ENCODE results near the gene NME3. TPM values are rescaled to one million over a fixed set of nuclear protein-coding genes. Genes with fewer than 3 reads are reported as not detected.

The NME3 gene
- total and polyA plus RNA-seq, 2 of the 4 experiments (the other 2 are of a cell fraction) = 12.7 to 41.2 TPM

GRCh38 chr16:1776672-1776955 lies 5.3 kb upstream of the NME3 start:
- no peak overlapping the region for H3K4me2 ChIP-seq (ENCODE audit: low read depth, low read length)
- H2AK5ac ChIP-seq (ENCODE audit: low read depth, low read length) = no peak overlapping the region
- no peak overlapping the region for H3K27ac ChIP-seq (ENCODE audit: insufficient read depth, low read length)
- dilution Hi-C loops (cut with HindIII; ENCODE audit: low sequenced_read_pairs, unreplicated experiment) (no loop called here), intact Hi-C loops (cut with micrococcal nuclease) (no loop called here), in situ Hi-C loops (cut with MboI; ENCODE audit: low sequenced_read_pairs) (no loop called here)
- peaks cover 7% of the 10 kb centered on the region; the same call in 1 of the 2 replicates for H3K9me1 ChIP-seq (ENCODE audit: insufficient read depth, low read length)
- TF ChIP-seq NFE2L2 (IDR thresholded peaks at IDR 0.05; ENCODE audit: low read depth, low read length) = no peak
- TF ChIP-seq FOS (IDR thresholded peaks at IDR 0.05; ENCODE audit: low read depth, low read length) = no peak
- TF ChIP-seq CTCF (conservative IDR thresholded peaks at IDR 0.05; ENCODE audit: low read depth, low read length) = no peak
- TF ChIP-seq RAD21 (IDR thresholded peaks at IDR 0.05; ENCODE audit: low read length) = no peak
- no peak overlapping the region for H3K9ac ChIP-seq (ENCODE audit: low read depth, low read length)
- H4K91ac ChIP-seq (ENCODE audit: insufficient read depth, low read depth, low read length) = no peak overlapping the region
- H4K5ac ChIP-seq (ENCODE audit: low read depth, low read length) = no peak overlapping the region
- H3K79me1 ChIP-seq (ENCODE audit: low read depth in 1 of 2, low read length in 2 of 2) = peaks cover 17 to 63% of the 10 kb centered on the region in 2 experiments
- no peak overlapping the region for H3K14ac ChIP-seq (replicated peaks; ENCODE audit: low read depth, low read length)
- H3K56ac ChIP-seq (ENCODE audit: extremely low read depth, insufficient read depth, low read length) = no peak overlapping the region
- no peak overlapping the region for H2AK9ac ChIP-seq (replicated peaks; ENCODE audit: low read depth, low read length, poor library complexity)
- no peak overlapping the region for H2BK5ac ChIP-seq (ENCODE audit: low read depth, low read length, poor library complexity, severe bottlenecking)
- WGBS, 2 experiments (ENCODE audit: extremely low coverage in 2 of 2, insufficient read length in 1 of 2) = no CpG with 5 or more reads among the region's 13 CpGs
- H2AFZ ChIP-seq (replicated peaks; ENCODE audit: low read length, poor library complexity) = peak overlapping the region; percentile 51
- POLR2A ChIA-PET (ENCODE audit: unreplicated experiment) = no interaction called here
- peaks cover 34% of the 10 kb centered on the region for H3K36me3 ChIP-seq (ENCODE audit: control insufficient read depth, insufficient read depth, low read length)
- H3K4ac ChIP-seq (ENCODE audit: low read depth, low read length) = no peak overlapping the region
- no peaks in the 10 kb centered on the region for H3K9me3 ChIP-seq (ENCODE audit: control insufficient read depth, insufficient read depth, low read length)
- CTCF ChIA-PET = no interaction called here
- H3K27me3 ChIP-seq (ENCODE audit: control insufficient read depth, insufficient read depth, low read length) = no peaks in the 10 kb centered on the region
- H3K23ac ChIP-seq (ENCODE audit: low read depth, low read length) = no peak overlapping the region
- no peak overlapping the region for H4K8ac ChIP-seq (ENCODE audit: low read depth in 2 of 2, low read length in 2 of 2)
- H2BK20ac ChIP-seq (ENCODE audit: low read depth, low read length) = no peak overlapping the region
- H2BK15ac ChIP-seq (ENCODE audit: low read depth, low read length) = no peak overlapping the region
- H2BK120ac ChIP-seq (ENCODE audit: low read depth, low read length) = no peak overlapping the region
- ATAC-seq (ENCODE audit: low read depth) (no peak), DNase-seq (no peak)
- BruUV-seq (replicated peaks) = no TSS peak
- H4K20me1 ChIP-seq (ENCODE audit: insufficient read depth, low read length) = peaks cover 21% of the 10 kb centered on the region
- H3K4me1 ChIP-seq (ENCODE audit: control insufficient read depth, insufficient read depth, low read length) = peaks cover 16% of the 10 kb centered on the region
- no peak overlapping the region for H3K4me3 ChIP-seq (ENCODE audit: insufficient read depth, low read depth, low read length)
- no peak overlapping the region for H3K18ac ChIP-seq (ENCODE audit: low read depth, low read length)
